ENCODE data around the gene SUN1. TPM values are rescaled to one million over a fixed set of nuclear protein-coding genes. Genes with fewer than 3 reads are reported as not detected.
A peak's percentile ranks its signal among the peaks of the same experiment; 100 is the strongest.

SUN1 gene
- total RNA-seq, 1 experiment from 2014 or later, result 107 TPM

- DNase-seq (ENCODE audit: low spot score), result peak; percentile 83
- in situ Hi-C loops (cut with HindIII; ENCODE audit: low sequenced_read_pairs), result no loop called here
Measured at GRCh38 chr7:873367-874002, 41.2 kb downstream of the SUN1 start.

GRCh38 chr7:874031-874749, 41.9 kb downstream of the SUN1 start:
- DNase-seq (ENCODE audit: low spot score), result no peak
- in situ Hi-C loops (cut with HindIII; ENCODE audit: low sequenced_read_pairs), result no loop called here

- DNase-seq (ENCODE audit: low spot score), result no peak
- in situ Hi-C loops (cut with HindIII; ENCODE audit: low sequenced_read_pairs), result no loop called here
Measured at GRCh38 chr7:875051-875450, 42.8 kb downstream of the SUN1 start.

GRCh38 chr7:875476-876076, 43.3 kb downstream of the SUN1 start:
- DNase-seq (ENCODE audit: low spot score), result no peak
- in situ Hi-C loops (cut with HindIII; ENCODE audit: low sequenced_read_pairs), result no loop called here

- in situ Hi-C loops (cut with HindIII; ENCODE audit: low sequenced_read_pairs), result no loop called here
- DNase-seq (ENCODE audit: low spot score), result peak; percentile 92
Measured at GRCh38 chr7:876077-876971, 44.0 kb downstream of the SUN1 start, which contains the start of gene GET4. Gene GET4 (plus strand): TSS chr7:876554. CDS start chr7:876646, 92 bp downstream.

- DNase-seq (ENCODE audit: low spot score), result no peak
Measured at GRCh38 chr7:876972-877311, 44.7 kb downstream of the SUN1 start.

GRCh38 chr7:877312-878232, 45.3 kb downstream of the SUN1 start:
- DNase-seq (ENCODE audit: low spot score), result no peak
- in situ Hi-C loops (cut with HindIII; ENCODE audit: low sequenced_read_pairs), result no loop called here

More at GRCh38 chr7:876972-877311, 44.7 kb downstream of the SUN1 start:
- in situ Hi-C loops (cut with HindIII; ENCODE audit: low sequenced_read_pairs), result no loop called here

- in situ Hi-C loops (cut with HindIII; ENCODE audit: low sequenced_read_pairs), result no loop called here
- peak; percentile 40 for DNase-seq (ENCODE audit: low spot score)
Measured at GRCh38 chr7:879093-879492, 46.8 kb downstream of the SUN1 start.

GRCh38 chr7:879706-880105, 47.4 kb downstream of the SUN1 start:
- in situ Hi-C loops (cut with HindIII; ENCODE audit: low sequenced_read_pairs), result no loop called here
- DNase-seq (ENCODE audit: low spot score), result no peak

- in situ Hi-C loops (cut with HindIII; ENCODE audit: low sequenced_read_pairs), result no loop called here
- peak; percentile 36 for DNase-seq (ENCODE audit: low spot score)
Measured at GRCh38 chr7:880450-880849, 48.2 kb downstream of the SUN1 start.

- in situ Hi-C loops (cut with HindIII; ENCODE audit: low sequenced_read_pairs), result no loop called here
- DNase-seq (ENCODE audit: low spot score), result no peak
Measured at GRCh38 chr7:881441-882234, 49.4 kb downstream of the SUN1 start.

GRCh38 chr7:882336-883035, 50.2 kb downstream of the SUN1 start:
- in situ Hi-C loops (cut with HindIII; ENCODE audit: low sequenced_read_pairs), result no loop called here
- DNase-seq (ENCODE audit: low spot score), result no peak

- DNase-seq (ENCODE audit: low spot score), result peak; percentile 48
- in situ Hi-C loops (cut with HindIII; ENCODE audit: low sequenced_read_pairs), result no loop called here
Measured at GRCh38 chr7:883055-884021, 51.1 kb downstream of the SUN1 start.

GRCh38 chr7:884191-885003, 52.1 kb downstream of the SUN1 start:
- in situ Hi-C loops (cut with HindIII; ENCODE audit: low sequenced_read_pairs), result no loop called here

GRCh38 chr7:885261-885892, 53.1 kb downstream of the SUN1 start:
- DNase-seq (ENCODE audit: low spot score), result no peak
- in situ Hi-C loops (cut with HindIII; ENCODE audit: low sequenced_read_pairs), result no loop called here

More at GRCh38 chr7:884191-885003, 52.1 kb downstream of the SUN1 start:
- no peak for DNase-seq (ENCODE audit: low spot score)
